HCT116 (cell line): ENCODE measurements around the gene CACNA2D2. TPM values are rescaled to one million over a fixed set of nuclear protein-coding genes. Genes with fewer than 3 reads are reported as not detected.

Experiments
- ATAC-seq: fragments of 200-7000 bp; cut with Tn5 transposase; 2 replicates; pipeline ENCODE4 v1.9.1; 2020; ENCODE audit warnings: mild to moderate bottlenecking, moderate library complexity
- BruUV-seq: library from RNA; stranded (reverse); fragments of 400-500 nt; replicated peaks from 2 replicates; lab custom pipeline; 2021; lab: Mats Ljungman, UMichigan
- CTCF ChIA-PET: fragments of 300-600 bp; sonication (Branson Sonifier 250); formaldehyde crosslinking; loops from one replicate; lab custom pipeline; 2021; ENCODE audit warnings: antibody characterized with exemption; lab: Charles Lee
- POLR2A ChIA-PET: fragments of 300-600, 350-600 bp; sonication (Branson Sonifier 250); formaldehyde crosslinking; loops from one replicate; lab custom pipeline; 2021; ENCODE audit warnings: antibody characterized with exemption; lab: Charles Lee
- RAD21 ChIA-PET, 2 experiments: fragments of 300-600 bp; sonication (Branson Sonifier 250); formaldehyde crosslinking; loops; one replicate each; lab custom pipeline; 2023; ENCODE audit warnings: low total read pairs in 2 of 2; ENCODE audit not compliant: uncharacterized antibody in 2 of 2, unreplicated experiment in 2 of 2, low non-redundant PET in 1 of 2; lab: Charles Lee
- DNase-seq: peaks from one replicate; pipeline ENCODE4 v3.0.0-alpha.2; 2010; ENCODE audit warnings: low read depth, low spot score
- H2AFZ ChIP-seq: fragments of 200-600 bp; shearing (Covaris generic), sonication (generic); 2 replicates; pipeline ENCODE4 v1.6.1; 2017; ENCODE audit warnings: low read depth, mixed run types, mixed read lengths, antibody characterized with exemption, low read length; ENCODE audit not compliant: poor library complexity, severe bottlenecking
- H3K27ac ChIP-seq: 2 replicates; pipeline ENCODE4 v1.5.1; 2012; ENCODE audit warnings: low read depth, low read length
- H3K27me3 ChIP-seq: fragments of 200-600 bp; sonication (generic); 2 replicates; pipeline ENCODE4 v1.6.1; 2016; ENCODE audit warnings: mixed run types, low read length, mixed read lengths; ENCODE audit not compliant: insufficient read depth
- H3K36me3 ChIP-seq, 2 experiments: fragments of 200-500 bp in 1 of 2; fragments of 200-600 bp in 1 of 2; sonication (Bioruptor generic) in 1 of 2; sonication (generic) in 1 of 2; 2 replicates each; pipeline versions ENCODE4 v1.5.1 to v1.6.1; 2014 to 2016; ENCODE audit warnings: low read length in 2 of 2, inconsistent platforms in 1 of 2, mixed read lengths in 1 of 2, mixed run types in 1 of 2; ENCODE audit not compliant: insufficient read depth in 2 of 2, control insufficient read depth in 1 of 2
- H3K4me1 ChIP-seq, 2 experiments: fragments of 200-600 bp in 1 of 2; sonication (generic) in 1 of 2; 2 replicates each; pipeline versions ENCODE4 v1.5.1 to v1.6.1; 2012 to 2017; ENCODE audit warnings: low read length in 2 of 2, inconsistent platforms in 1 of 2, mild to moderate bottlenecking in 1 of 2, mixed read lengths in 1 of 2, mixed run types in 1 of 2, moderate library complexity in 1 of 2; ENCODE audit not compliant: insufficient read depth in 2 of 2, control insufficient read depth in 1 of 2
- H3K4me2 ChIP-seq: fragments of 200-600 bp; sonication (generic); 2 replicates; pipeline ENCODE4 v1.6.1; 2017; ENCODE audit warnings: mixed run types, low read length, mixed read lengths
- H3K4me3 ChIP-seq, 2 experiments: fragments of 200-600 bp in 1 of 2; sonication (generic) in 1 of 2; replicated peaks in 1 of 2; 2 replicates each; pipeline ENCODE4 v1.5.1; 2011 to 2016; ENCODE audit warnings: low read length in 2 of 2, control low read depth in 1 of 2, low read depth in 1 of 2, mild to moderate bottlenecking in 1 of 2, mixed read lengths in 1 of 2, mixed run types in 1 of 2
- H3K79me2 ChIP-seq: fragments of 200-600 bp; sonication (generic); 2 replicates; pipeline ENCODE4 v1.6.1; 2017; ENCODE audit warnings: mild to moderate bottlenecking, mixed run types, low read length, moderate library complexity, mixed read lengths; ENCODE audit not compliant: insufficient read depth
- H3K9ac ChIP-seq: fragments of 200-600 bp; sonication (generic); 2 replicates; pipeline ENCODE4 v1.6.1; 2016; ENCODE audit warnings: low read length, mixed read lengths
- H3K9me2 ChIP-seq: fragments of 200-600 bp; sonication (generic), shearing (Covaris generic); 2 replicates; pipeline ENCODE4 v1.6.1; 2017; ENCODE audit warnings: mixed run types, mild to moderate bottlenecking, moderate library complexity; ENCODE audit not compliant: insufficient read depth
- H3K9me3 ChIP-seq, 2 experiments: fragments of 200-500 bp in 1 of 2; fragments of 200-600 bp in 1 of 2; sonication (Bioruptor generic) in 1 of 2; sonication (generic) in 1 of 2; 2 replicates each; pipeline ENCODE4 v1.6.1; 2014 to 2017; ENCODE audit warnings: low read length in 2 of 2, mixed read lengths in 2 of 2, inconsistent platforms in 1 of 2, low read depth in 1 of 2, mild to moderate bottlenecking in 1 of 2, mixed run types in 1 of 2, moderate library complexity in 1 of 2; ENCODE audit not compliant: control insufficient read depth in 1 of 2, insufficient read depth in 1 of 2
- H4K20me1 ChIP-seq: fragments of 200-600 bp; sonication (generic), shearing (Covaris generic); 2 replicates; pipeline ENCODE4 v1.6.1; 2017; ENCODE audit warnings: mixed run types, mild to moderate bottlenecking, moderate library complexity; ENCODE audit not compliant: insufficient read depth
- EZH2 ChIP-seq: fragments of 200-600 bp; sonication (generic); IDR thresholded peaks from 2 replicates; pipeline ENCODE4 v1.6.1; 2017; ENCODE audit warnings: antibody characterized with exemption, mixed run types
- FOSL1 ChIP-seq: IDR thresholded peaks from 2 replicates; pipeline ENCODE4 v1.6.1; 2012; ENCODE audit warnings: low read depth
- ZBTB33 ChIP-seq: IDR thresholded peaks from 2 replicates; pipeline ENCODE4 v1.6.1; 2011; ENCODE audit warnings: mild to moderate bottlenecking, low read length, moderate library complexity; ENCODE audit not compliant: insufficient replicate concordance; ENCODE audit errors: extremely low read depth
- intact Hi-C: fragments of 100-400 bp; cut with micrococcal nuclease; formaldehyde crosslinking; loops from 2 replicates; pipeline ENCODE4 v1.10.0; 2022
- total RNA-seq: library from RNA; stranded (reverse); gene quantifications from one replicate; pipeline ENCODE4 v1.2.1, GENCODE V29; 2021; ENCODE audit not compliant: unreplicated experiment
- TF ChIP-seq, protein P1 (sequence below): IDR thresholded peaks from 2 replicates; pipeline ENCODE4 v1.6.1; 2012; ENCODE audit warnings: low read depth

The CACNA2D2 gene
- total RNA-seq, 1 experiment from 2014 or later, result 10.2 TPM

- ChIA-PET POLR2A (no interaction called here), CTCF (no interaction called here), RAD21 (no interaction called here)
- TF ChIP-seq, protein P1, sequence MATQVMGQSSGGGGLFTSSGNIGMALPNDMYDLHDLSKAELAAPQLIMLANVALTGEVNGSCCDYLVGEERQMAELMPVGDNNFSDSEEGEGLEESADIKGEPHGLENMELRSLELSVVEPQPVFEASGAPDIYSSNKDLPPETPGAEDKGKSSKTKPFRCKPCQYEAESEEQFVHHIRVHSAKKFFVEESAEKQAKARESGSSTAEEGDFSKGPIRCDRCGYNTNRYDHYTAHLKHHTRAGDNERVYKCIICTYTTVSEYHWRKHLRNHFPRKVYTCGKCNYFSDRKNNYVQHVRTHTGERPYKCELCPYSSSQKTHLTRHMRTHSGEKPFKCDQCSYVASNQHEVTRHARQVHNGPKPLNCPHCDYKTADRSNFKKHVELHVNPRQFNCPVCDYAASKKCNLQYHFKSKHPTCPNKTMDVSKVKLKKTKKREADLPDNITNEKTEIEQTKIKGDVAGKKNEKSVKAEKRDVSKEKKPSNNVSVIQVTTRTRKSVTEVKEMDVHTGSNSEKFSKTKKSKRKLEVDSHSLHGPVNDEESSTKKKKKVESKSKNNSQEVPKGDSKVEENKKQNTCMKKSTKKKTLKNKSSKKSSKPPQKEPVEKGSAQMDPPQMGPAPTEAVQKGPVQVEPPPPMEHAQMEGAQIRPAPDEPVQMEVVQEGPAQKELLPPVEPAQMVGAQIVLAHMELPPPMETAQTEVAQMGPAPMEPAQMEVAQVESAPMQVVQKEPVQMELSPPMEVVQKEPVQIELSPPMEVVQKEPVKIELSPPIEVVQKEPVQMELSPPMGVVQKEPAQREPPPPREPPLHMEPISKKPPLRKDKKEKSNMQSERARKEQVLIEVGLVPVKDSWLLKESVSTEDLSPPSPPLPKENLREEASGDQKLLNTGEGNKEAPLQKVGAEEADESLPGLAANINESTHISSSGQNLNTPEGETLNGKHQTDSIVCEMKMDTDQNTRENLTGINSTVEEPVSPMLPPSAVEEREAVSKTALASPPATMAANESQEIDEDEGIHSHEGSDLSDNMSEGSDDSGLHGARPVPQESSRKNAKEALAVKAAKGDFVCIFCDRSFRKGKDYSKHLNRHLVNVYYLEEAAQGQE, result no peak
- no peak for TF ChIP-seq FOSL1
- no peak for TF ChIP-seq EZH2
- no peak for TF ChIP-seq ZBTB33
- Histone ChIP-seq H2AFZ (no peak overlapping the region), H3K4me1 (peaks cover 0 to 10% of the 10 kb centered on the region in 2 experiments; a peak in 2 of 4 replicates), H3K27ac (no peak overlapping the region), H3K4me3 (no peak overlapping the region), H3K9me2 (no peaks in the 10 kb centered on the region), H3K9ac (no peak overlapping the region), H3K36me3 (no peaks in the 10 kb centered on the region), H3K4me2 (no peak overlapping the region), H4K20me1 (no peaks in the 10 kb centered on the region), H3K9me3 (no peaks in the 10 kb centered on the region), H3K27me3 (peaks cover 7% of the 10 kb centered on the region; the same call in 1 of the 2 replicates), H3K79me2 (no peaks in the 10 kb centered on the region)
- ATAC-seq, result no peak
- DNase-seq, result no peak
- BruUV-seq, result no TSS peak
- intact Hi-C loops, result no loop called here
Measured at GRCh38 chr3:50521572-50521971, 18.1 kb upstream of the CACNA2D2 start.
